OCI-LY3 (cell line): Measurements from ENCODE around the gene HBG1.

ENCODE experiments used
- H2AFZ ChIP-seq: fragments of 200-600, 300-600 bp; shearing (Covaris generic); 2 replicates; pipeline ENCODE4 v1.6.0; 2014; ENCODE audit warnings: antibody characterized with exemption, low read depth, low read length
- H3K27ac ChIP-seq: fragments of 200-600, 300-600 bp; sonication (generic); 2 replicates; pipeline ENCODE4 v1.5.1; 2014; ENCODE audit warnings: mild to moderate bottlenecking, low read length, moderate library complexity, mixed read lengths
- H3K27me3 ChIP-seq: fragments of 200-600, 300-600 bp; sonication (generic); 2 replicates; pipeline ENCODE4 v1.6.1; 2014; ENCODE audit warnings: low read depth, low read length, mixed read lengths
- H3K36me3 ChIP-seq: fragments of 200-600, 300-600 bp; sonication (generic); replicated peaks from 2 replicates; pipeline ENCODE3; 2014; ENCODE audit warnings: low read depth, low read length, mixed read lengths
- H3K4me1 ChIP-seq: fragments of 300-600, 200-600 bp; sonication (generic); 2 replicates; pipeline ENCODE4 v1.6.1; 2014; ENCODE audit warnings: low read length, mixed read lengths
- H3K4me2 ChIP-seq: fragments of 200-600, 300-600 bp; sonication (generic); 2 replicates; pipeline ENCODE4 v1.6.1; 2014; ENCODE audit warnings: low read length, mixed read lengths
- H3K4me3 ChIP-seq: fragments of 300-600, 200-600 bp; sonication (generic); 2 replicates; pipeline ENCODE4 v1.5.1; 2014; ENCODE audit warnings: antibody characterized with exemption, mild to moderate bottlenecking, low read length, moderate library complexity
- H3K79me2 ChIP-seq: fragments of 300-600, 200-600 bp; shearing (Covaris generic); 2 replicates; pipeline ENCODE4 v1.6.1; 2014; ENCODE audit warnings: mild to moderate bottlenecking, low read length, mixed read lengths
- H3K9ac ChIP-seq: fragments of 300-600, 200-600 bp; shearing (Covaris generic); 2 replicates; pipeline ENCODE4 v1.6.0; 2014; ENCODE audit warnings: mild to moderate bottlenecking, low read length, moderate library complexity
- H3K9me3 ChIP-seq: fragments of 200-600, 300-600 bp; shearing (Covaris generic); 2 replicates; pipeline ENCODE4 v1.6.1; 2014; ENCODE audit warnings: low read length, mixed read lengths; ENCODE audit not compliant: insufficient read depth
- H4K20me1 ChIP-seq: fragments of 200-600, 300-600 bp; sonication (generic); 2 replicates; pipeline ENCODE4 v1.6.1; 2016; ENCODE audit warnings: low read length, mixed read lengths; ENCODE audit not compliant: insufficient read depth
- EZH2phosphoT487 ChIP-seq: fragments of 200-600 bp; shearing (Covaris generic); IDR thresholded peaks from 2 replicates; pipeline ENCODE4 v1.6.1; 2018; ENCODE audit warnings: antibody characterized with exemption, mixed run types, low read depth
- TF ChIP-seq, protein P1 (sequence below): fragments of 200-600, 300-600 bp; sonication (generic); IDR thresholded peaks from 2 replicates; pipeline ENCODE4 v1.5.1; 2014; ENCODE audit warnings: antibody characterized with exemption, low read length, low read depth

The HBG1 gene

DNA sequence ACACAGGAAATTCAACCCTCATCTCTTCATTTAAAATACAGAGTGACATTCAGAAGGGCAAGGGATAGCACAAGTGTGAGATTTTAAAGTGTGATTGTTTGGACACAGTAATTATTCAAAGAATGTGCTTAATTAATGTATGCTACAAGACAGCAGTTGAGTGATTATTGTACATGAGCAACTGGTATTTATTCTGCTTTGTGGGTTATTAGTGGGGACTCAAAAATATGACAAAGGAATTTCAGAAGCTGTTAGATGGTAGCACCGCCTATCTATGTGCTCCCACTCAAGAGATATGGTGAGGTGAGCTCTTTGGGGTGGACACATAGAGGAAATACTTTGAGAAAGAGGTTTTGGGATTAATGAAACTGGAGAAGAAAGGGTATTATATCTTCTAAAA lies 9.6 kb downstream of the HBG1 start:
- no peaks in the 10 kb centered on the region for H3K27me3 ChIP-seq
- H3K4me2 ChIP-seq: no peak overlapping the region
- H3K9me3 ChIP-seq: no peaks in the 10 kb centered on the region
- H3K79me2 ChIP-seq: no peaks in the 10 kb centered on the region
- no peak overlapping the region for H3K4me3 ChIP-seq
- no peak overlapping the region for H2AFZ ChIP-seq
- H3K36me3 ChIP-seq: no peaks in the 10 kb centered on the region
- H3K4me1 ChIP-seq: peaks cover 4% of the 10 kb centered on the region
- TF ChIP-seq, protein P1, sequence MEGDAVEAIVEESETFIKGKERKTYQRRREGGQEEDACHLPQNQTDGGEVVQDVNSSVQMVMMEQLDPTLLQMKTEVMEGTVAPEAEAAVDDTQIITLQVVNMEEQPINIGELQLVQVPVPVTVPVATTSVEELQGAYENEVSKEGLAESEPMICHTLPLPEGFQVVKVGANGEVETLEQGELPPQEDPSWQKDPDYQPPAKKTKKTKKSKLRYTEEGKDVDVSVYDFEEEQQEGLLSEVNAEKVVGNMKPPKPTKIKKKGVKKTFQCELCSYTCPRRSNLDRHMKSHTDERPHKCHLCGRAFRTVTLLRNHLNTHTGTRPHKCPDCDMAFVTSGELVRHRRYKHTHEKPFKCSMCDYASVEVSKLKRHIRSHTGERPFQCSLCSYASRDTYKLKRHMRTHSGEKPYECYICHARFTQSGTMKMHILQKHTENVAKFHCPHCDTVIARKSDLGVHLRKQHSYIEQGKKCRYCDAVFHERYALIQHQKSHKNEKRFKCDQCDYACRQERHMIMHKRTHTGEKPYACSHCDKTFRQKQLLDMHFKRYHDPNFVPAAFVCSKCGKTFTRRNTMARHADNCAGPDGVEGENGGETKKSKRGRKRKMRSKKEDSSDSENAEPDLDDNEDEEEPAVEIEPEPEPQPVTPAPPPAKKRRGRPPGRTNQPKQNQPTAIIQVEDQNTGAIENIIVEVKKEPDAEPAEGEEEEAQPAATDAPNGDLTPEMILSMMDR: no peak
- no peak for TF ChIP-seq EZH2phosphoT487
- H4K20me1 ChIP-seq: no peaks in the 10 kb centered on the region
- no peak overlapping the region for H3K9ac ChIP-seq
- no peak overlapping the region for H3K27ac ChIP-seq

DNA sequence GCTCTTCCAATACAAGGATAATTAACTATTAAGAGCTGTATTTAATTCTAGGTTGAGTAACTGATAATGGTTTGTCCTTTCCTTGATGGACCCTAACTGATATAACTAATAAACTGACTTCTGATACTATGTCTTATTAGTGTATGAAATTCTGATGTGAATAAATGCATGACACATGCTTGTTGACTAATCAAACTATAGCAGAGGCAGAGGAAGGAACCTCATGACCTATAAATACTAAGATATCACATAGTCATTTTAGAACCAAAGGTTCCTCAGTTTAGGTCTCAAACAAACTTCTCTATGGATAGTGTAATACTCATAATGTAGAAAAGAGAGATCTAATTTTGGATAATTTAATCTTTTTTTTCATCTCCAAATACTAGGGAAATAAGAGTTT lies 10.6 kb downstream of the HBG1 start:
- Histone ChIP-seq H3K4me2 (no peak overlapping the region), H3K27me3 (no peaks in the 10 kb centered on the region), H3K27ac (no peak overlapping the region), H3K79me2 (no peaks in the 10 kb centered on the region), H4K20me1 (no peaks in the 10 kb centered on the region), H3K9me3 (no peaks in the 10 kb centered on the region), H3K9ac (no peak overlapping the region), H3K4me1 (peaks cover 10% of the 10 kb centered on the region), H3K36me3 (no peaks in the 10 kb centered on the region), H3K4me3 (no peak overlapping the region), H2AFZ (no peak overlapping the region)
- no peak for TF ChIP-seq EZH2phosphoT487
- TF ChIP-seq, protein P1: no peak

DNA sequence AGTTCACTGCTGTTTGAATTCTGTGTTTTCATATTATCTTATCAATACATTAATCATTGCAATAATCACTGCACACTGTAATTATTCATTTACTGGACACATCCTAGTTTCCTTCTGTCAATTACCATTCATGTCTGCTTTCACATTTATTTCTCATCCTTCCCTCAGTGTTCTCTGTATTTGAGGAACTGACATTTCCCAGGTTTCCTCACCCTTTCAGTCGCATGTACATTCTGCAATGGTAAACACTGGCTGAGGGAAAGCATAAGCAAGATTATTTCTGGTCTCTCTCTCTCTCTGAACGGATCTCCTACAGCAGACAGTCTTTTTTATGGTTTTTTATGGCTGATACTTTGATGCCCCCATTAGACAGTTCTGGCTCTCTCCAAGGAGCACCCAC lies 11.2 kb downstream of the HBG1 start:
- H3K27ac ChIP-seq: no peak overlapping the region
- H4K20me1 ChIP-seq: no peaks in the 10 kb centered on the region
- no peak overlapping the region for H3K9ac ChIP-seq

DNA sequence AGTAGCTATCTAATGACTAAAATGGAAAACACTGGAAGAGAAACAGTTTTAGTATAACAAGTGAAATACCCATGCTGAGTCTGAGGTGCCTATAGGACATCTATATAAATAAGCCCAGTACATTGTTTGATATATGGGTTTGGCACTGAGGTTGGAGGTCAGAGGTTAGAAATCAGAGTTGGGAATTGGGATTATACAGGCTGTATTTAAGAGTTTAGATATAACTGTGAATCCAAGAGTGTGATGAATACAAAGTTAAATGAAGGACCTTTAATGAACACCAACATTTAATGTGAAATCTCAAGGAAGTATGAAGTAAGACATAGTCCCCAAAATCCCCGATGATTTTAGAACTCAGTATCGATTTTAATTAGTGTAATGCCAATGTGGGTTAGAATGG lies 12.2 kb downstream of the HBG1 start:
- Histone ChIP-seq H2AFZ (no peak overlapping the region), H3K27me3 (no peaks in the 10 kb centered on the region), H4K20me1 (no peaks in the 10 kb centered on the region), H3K9ac (no peak overlapping the region), H3K36me3 (no peaks in the 10 kb centered on the region), H3K4me1 (peaks cover 7% of the 10 kb centered on the region), H3K79me2 (no peaks in the 10 kb centered on the region), H3K4me3 (no peak overlapping the region), H3K27ac (no peak overlapping the region), H3K9me3 (no peaks in the 10 kb centered on the region), H3K4me2 (no peak overlapping the region)
- no peak for TF ChIP-seq EZH2phosphoT487
- TF ChIP-seq, protein P1: no peak

More for the DNA sequence above, 11.2 kb downstream of the HBG1 start:
- H3K79me2 ChIP-seq: no peaks in the 10 kb centered on the region
- no peaks in the 10 kb centered on the region for H3K36me3 ChIP-seq
- H3K27me3 ChIP-seq: no peaks in the 10 kb centered on the region
- H2AFZ ChIP-seq: no peak overlapping the region
- no peak for TF ChIP-seq EZH2phosphoT487
- TF ChIP-seq, protein P1: no peak
- no peak overlapping the region for H3K4me3 ChIP-seq
- H3K4me2 ChIP-seq: no peak overlapping the region
- peaks cover 10% of the 10 kb centered on the region for H3K4me1 ChIP-seq
- H3K9me3 ChIP-seq: no peaks in the 10 kb centered on the region
